CD4-positive, alpha-beta T cell (primary cell): ENCODE measurements around the gene CEP68. TPM values are rescaled to one million over a fixed set of nuclear protein-coding genes. Genes with fewer than 3 reads are reported as not detected.

ENCODE experiments used
- ATAC-seq: fragments of 200-7000 bp; cut with Tn5 transposase; one replicate; pipeline ENCODE4 v1.10.0; 2022; ENCODE audit warnings: mild to moderate bottlenecking; ENCODE audit not compliant: poor library complexity
- CTCF ChIA-PET: fragments of 350-600 bp; sonication (Branson Sonifier 250); formaldehyde crosslinking; loops from one replicate; lab custom pipeline; 2021; ENCODE audit warnings: antibody characterized with exemption, inconsistent platforms; lab: Charles Lee
- POLR2A ChIA-PET: fragments of 350-600 bp; sonication (Branson Sonifier 250); formaldehyde crosslinking; loops from one replicate; lab custom pipeline; 2021; ENCODE audit warnings: antibody characterized with exemption, inconsistent platforms; lab: Charles Lee
- DNase-seq, 14 experiments: peaks; one replicate each; pipeline ENCODE4 v3.0.0-alpha.2; 2013 to 2020; ENCODE audit warnings: mixed read lengths in 2 of 14
- H3K27ac ChIP-seq, 2 donors: one replicate each; pipeline versions ENCODE4 v1.5.1 to v1.7.0; 2013; ENCODE audit warnings: low read length in 2 of 2, low read depth in 1 of 2, mild to moderate bottlenecking in 1 of 2
- H3K27me3 ChIP-seq, 2 experiments: 1 replicate in 1 of 2; 2 replicates in 1 of 2; pipeline versions ENCODE4 v1.6.1 to v1.7.0; 2013; ENCODE audit warnings: low read length in 2 of 2, control low read depth in 1 of 2, mild to moderate bottlenecking in 1 of 2, moderate library complexity in 1 of 2; ENCODE audit not compliant: insufficient read depth in 2 of 2, control insufficient read depth in 1 of 2
- H3K36me3 ChIP-seq: one replicate; pipeline ENCODE4 v1.6.1; 2013; ENCODE audit warnings: low read length, control low read depth; ENCODE audit not compliant: insufficient read depth
- H3K4me1 ChIP-seq: one replicate; pipeline ENCODE4 v1.6.1; 2013; ENCODE audit warnings: low read length, control low read depth; ENCODE audit not compliant: insufficient read depth
- H3K4me3 ChIP-seq: one replicate; pipeline ENCODE4 v1.5.1; 2013; ENCODE audit warnings: mild to moderate bottlenecking, low read length, moderate library complexity
- H3K9me3 ChIP-seq, 2 experiments: 1 replicate in 1 of 2; 2 replicates in 1 of 2; pipeline versions ENCODE4 v1.6.1 to v1.7.0; 2013; ENCODE audit warnings: low read length in 2 of 2, mild to moderate bottlenecking in 2 of 2, control low read depth in 1 of 2, moderate library complexity in 1 of 2; ENCODE audit not compliant: control insufficient read depth in 1 of 2, insufficient read depth in 1 of 2
- H3K27ac Mint-ChIP-seq: one replicate; pipeline ENCODE4 v1.8.0; 2020; ENCODE audit warnings: mixed read lengths
- H3K27me3 Mint-ChIP-seq: one replicate; pipeline ENCODE4 v1.8.0; 2021; ENCODE audit warnings: mixed read lengths
- H3K36me3 Mint-ChIP-seq: one replicate; pipeline ENCODE4 v1.8.0; 2021; ENCODE audit warnings: low read depth, mixed read lengths
- H3K4me1 Mint-ChIP-seq: one replicate; pipeline ENCODE4 v1.8.0; 2021; ENCODE audit warnings: low read depth, mixed read lengths
- H3K4me3 Mint-ChIP-seq: one replicate; pipeline ENCODE4 v1.8.0; 2020; ENCODE audit warnings: mild to moderate bottlenecking, mixed read lengths
- H3K9me3 Mint-ChIP-seq: one replicate; pipeline ENCODE4 v1.8.0; 2020; ENCODE audit warnings: mixed read lengths
- CTCF ChIP-seq: fragments of 200-600 bp; IDR thresholded peaks from one replicate; pipeline ENCODE4 v1.8.0; 2022; ENCODE audit warnings: antibody characterized with exemption, mild to moderate bottlenecking
- intact Hi-C, 2 experiments: fragments of 100-400 bp; cut with DNase I in 1 of 2; cut with micrococcal nuclease in 1 of 2; formaldehyde crosslinking; loops; one replicate each; pipeline versions ENCODE4 v1.15.1 to v1.9.0; 2023 to 2025; cut with DNase I, micrococcal nuclease
- total RNA-seq, 174 experiments: library from RNA in 2 of 174; stranded (reverse) in 2 of 174; gene quantifications; one replicate each; pipeline ENCODE4 v1.2.3 and lab custom pipeline; 2021 to 2026

Gene CEP68
- total RNA-seq, 2 experiments from 2014 or later: 19.4 to 20.1 TPM

- TF ChIP-seq CTCF: no peak
- Mint-ChIP-seq H3K9me3 (no peaks in the 10 kb centered on the region), H3K27me3 (no peaks in the 10 kb centered on the region), H3K4me1 (peaks cover 22% of the 10 kb centered on the region), H3K27ac (peak overlapping the region; percentile 61), H3K4me3 (no peak overlapping the region), H3K36me3 (peaks cover 89% of the 10 kb centered on the region)
- peak in 2 of 14 experiments; percentile 35 to 46 for DNase-seq
- ChIA-PET POLR2A (interaction anchor here (1.2 kb wide), 1 partner anchor 12 kb away, joined by 5 read pairs; no protein-coding TSS in a partner anchor), CTCF (no interaction called here)
- no peak overlapping the region for H3K4me3 ChIP-seq
- H3K36me3 ChIP-seq: peaks cover 73% of the 10 kb centered on the region
- peak; percentile 40 for ATAC-seq
- no peaks in the 10 kb centered on the region for H3K27me3 ChIP-seq
- intact Hi-C loops: no loop called here
- no peak overlapping the region for H3K27ac ChIP-seq
- peaks cover 3% of the 10 kb centered on the region for H3K4me1 ChIP-seq
- no peaks in the 10 kb centered on the region for H3K9me3 ChIP-seq
Observed at GRCh38 chr2:65081232-65081685, 25.0 kb downstream of the CEP68 start.

GRCh38 chr2:65085148-65085547 is 28.9 kb downstream of the CEP68 start:
- CTCF ChIA-PET: interaction anchor here (1.6 kb wide), 1 partner anchor 167 kb away, joined by 3 read pairs; no protein-coding TSS in a partner anchor
- peaks cover 34% of the 10 kb centered on the region for H3K4me1 Mint-ChIP-seq
- H3K27ac Mint-ChIP-seq: no peak overlapping the region
- no peak overlapping the region for H3K4me3 ChIP-seq
- no peak for DNase-seq
- POLR2A ChIA-PET: interaction anchor here (0.6 to 2.0 kb wide), 3 partner anchors 23 to 45 kb away, joined by 3 to 10 read pairs (median 5); partner anchors contain the start of genes CEP68 and RAB1A
- no peaks in the 10 kb centered on the region for H3K27me3 ChIP-seq
- H3K9me3 Mint-ChIP-seq: no peaks in the 10 kb centered on the region
- peaks cover 80% of the 10 kb centered on the region for H3K36me3 ChIP-seq
- peaks cover 93% of the 10 kb centered on the region for H3K36me3 Mint-ChIP-seq
- no peak overlapping the region for H3K27ac ChIP-seq
- no peak for TF ChIP-seq CTCF
- no peaks in the 10 kb centered on the region for H3K9me3 ChIP-seq
- no peak overlapping the region for H3K4me3 Mint-ChIP-seq
- intact Hi-C loops: no loop called here
- H3K27me3 Mint-ChIP-seq: no peaks in the 10 kb centered on the region
- peaks cover 3% of the 10 kb centered on the region for H3K4me1 ChIP-seq
- ATAC-seq: no peak

GRCh38 chr2:65092791-65093190 is 36.6 kb downstream of the CEP68 start:
- no peaks in the 10 kb centered on the region for H3K27me3 ChIP-seq
- peaks cover 84% of the 10 kb centered on the region for H3K36me3 ChIP-seq
- ATAC-seq (no peak), DNase-seq (no peak)
- H3K4me3 ChIP-seq: no peak overlapping the region
- H3K27me3 Mint-ChIP-seq: no peaks in the 10 kb centered on the region
- no peak for TF ChIP-seq CTCF
- no peaks in the 10 kb centered on the region for H3K9me3 Mint-ChIP-seq
- CTCF ChIA-PET: no interaction called here
- no peak overlapping the region for H3K27ac ChIP-seq
- H3K27ac Mint-ChIP-seq: peak overlapping the region; percentile 48
- peaks cover 36% of the 10 kb centered on the region for H3K4me1 Mint-ChIP-seq
- H3K4me3 Mint-ChIP-seq: no peak overlapping the region
- intact Hi-C loops: no loop called here
- no peaks in the 10 kb centered on the region for H3K4me1 ChIP-seq
- POLR2A ChIA-PET: interaction anchor here (1.2 to 1.6 kb wide), 2 partner anchors 11 to 37 kb away, joined by 5 read pairs; partner anchors contain the start of gene RAB1A
- H3K9me3 ChIP-seq: no peaks in the 10 kb centered on the region
- H3K36me3 Mint-ChIP-seq: peaks cover 87% of the 10 kb centered on the region
